ENCODE results near the gene CDHR4.

GRCh38 chr3:49831341-49831740 is 31.7 kb upstream of the CDHR4 start:
- TF ChIP-seq CTCF (IDR thresholded peaks at IDR 0.05; ENCODE audit: control extremely low read depth in 1 of 3, insufficient read depth in 1 of 3, low read depth in 1 of 3, low read length in 3 of 3) = no peak
- TF ChIP-seq EZH2 (IDR thresholded peaks at IDR 0.05; ENCODE audit: low read depth, low read length, severe bottlenecking) = no peak
- TF ChIP-seq SIN3A (conservative IDR thresholded peaks at IDR 0.05 in 1 of 2, IDR thresholded peaks at IDR 0.05 in 1 of 2; ENCODE audit: low read depth in 1 of 2, low read length in 2 of 2) = no peak
- TF ChIP-seq EP300 (IDR thresholded peaks at IDR 0.05; ENCODE audit: borderline replicate concordance in 1 of 2, low read depth in 2 of 2, low read length in 2 of 2) = no peak
- no peak for TF ChIP-seq POLR2A (IDR thresholded peaks at IDR 0.05; ENCODE audit: control extremely low read depth in 1 of 2, low read depth in 2 of 2, low read length in 2 of 2)
